NT2/D1 (cell line): ENCODE measurements around the gene OVAAL.

Experiments
- SUZ12 ChIP-seq: IDR thresholded peaks from 2 replicates; pipeline ENCODE4 v1.6.1; 2011; ENCODE audit not compliant: insufficient read length, insufficient read depth; ENCODE audit errors: extremely low read depth
- YY1 ChIP-seq: IDR thresholded peaks from 2 replicates; pipeline ENCODE4 v1.6.1; 2011; ENCODE audit not compliant: insufficient read length, insufficient read depth

DNA sequence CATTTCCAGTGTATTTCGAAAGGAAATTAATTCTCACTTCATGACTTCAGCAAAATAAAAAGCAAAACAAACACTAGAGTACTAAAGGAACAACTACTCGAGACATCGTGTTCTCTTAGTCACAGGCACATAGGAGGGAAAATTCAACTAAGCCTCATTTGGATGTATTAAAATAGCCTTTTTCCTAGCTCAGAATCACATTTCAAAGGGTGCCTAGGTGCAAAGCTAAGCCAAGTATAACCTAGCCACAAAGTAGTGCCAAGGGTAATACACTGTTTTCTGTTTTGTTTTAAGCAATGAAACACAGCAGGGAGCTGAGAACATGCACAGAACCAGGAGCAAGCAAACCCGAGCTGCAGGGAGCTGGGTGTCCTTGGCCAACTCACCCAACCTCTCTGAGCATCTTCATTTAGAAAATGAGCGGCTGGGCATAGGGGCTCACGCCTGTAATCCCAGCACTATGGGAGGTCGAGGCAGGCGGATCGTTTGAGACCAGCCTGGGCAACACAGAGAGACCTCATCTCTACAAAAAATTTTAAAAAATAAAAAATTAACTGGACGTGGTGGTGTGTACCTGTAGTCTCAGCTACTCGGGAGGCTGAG lies 29.8 kb upstream of the OVAAL start:
- TF ChIP-seq SUZ12 (no peak), YY1 (no peak)
